ENCODE measurements around the gene FBRSL1.

DNA sequence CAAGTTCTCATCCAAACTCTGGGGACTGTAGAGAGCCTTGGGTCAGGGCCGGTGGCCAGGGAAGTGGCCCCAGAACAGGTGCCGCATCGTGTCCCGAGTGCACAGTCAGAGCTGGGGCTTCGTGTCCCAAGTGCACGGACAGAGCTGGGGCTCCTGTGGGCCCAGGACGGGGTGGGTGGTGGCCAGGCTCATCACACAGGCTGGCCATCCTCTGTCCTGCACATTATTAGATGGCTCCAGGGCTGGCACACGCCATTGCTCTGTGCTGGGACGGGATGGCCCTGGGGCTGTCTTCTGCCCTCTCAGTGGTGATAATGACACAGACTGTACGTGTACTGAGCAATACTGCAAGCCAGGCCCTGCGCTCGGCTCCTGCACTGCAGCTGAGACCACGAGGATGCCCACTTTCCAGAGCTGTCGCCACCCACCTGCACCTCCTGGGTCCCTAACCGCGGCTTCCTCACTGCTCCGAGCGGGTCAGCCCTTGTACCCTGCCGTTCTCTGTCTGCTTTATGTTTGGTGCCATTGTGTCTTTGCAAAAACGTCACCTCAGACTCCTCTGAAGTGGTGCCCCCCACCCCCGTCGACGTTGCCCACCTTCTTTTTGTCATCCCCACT is 1.9 kb downstream of the FBRSL1 start:
- TF ChIP-seq, protein P1, sequence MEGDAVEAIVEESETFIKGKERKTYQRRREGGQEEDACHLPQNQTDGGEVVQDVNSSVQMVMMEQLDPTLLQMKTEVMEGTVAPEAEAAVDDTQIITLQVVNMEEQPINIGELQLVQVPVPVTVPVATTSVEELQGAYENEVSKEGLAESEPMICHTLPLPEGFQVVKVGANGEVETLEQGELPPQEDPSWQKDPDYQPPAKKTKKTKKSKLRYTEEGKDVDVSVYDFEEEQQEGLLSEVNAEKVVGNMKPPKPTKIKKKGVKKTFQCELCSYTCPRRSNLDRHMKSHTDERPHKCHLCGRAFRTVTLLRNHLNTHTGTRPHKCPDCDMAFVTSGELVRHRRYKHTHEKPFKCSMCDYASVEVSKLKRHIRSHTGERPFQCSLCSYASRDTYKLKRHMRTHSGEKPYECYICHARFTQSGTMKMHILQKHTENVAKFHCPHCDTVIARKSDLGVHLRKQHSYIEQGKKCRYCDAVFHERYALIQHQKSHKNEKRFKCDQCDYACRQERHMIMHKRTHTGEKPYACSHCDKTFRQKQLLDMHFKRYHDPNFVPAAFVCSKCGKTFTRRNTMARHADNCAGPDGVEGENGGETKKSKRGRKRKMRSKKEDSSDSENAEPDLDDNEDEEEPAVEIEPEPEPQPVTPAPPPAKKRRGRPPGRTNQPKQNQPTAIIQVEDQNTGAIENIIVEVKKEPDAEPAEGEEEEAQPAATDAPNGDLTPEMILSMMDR (IDR thresholded peaks at IDR 0.05; ENCODE audit: low read length) = no peak
- no peak for TF ChIP-seq EZH2phosphoT487 (IDR thresholded peaks at IDR 0.05; ENCODE audit: low read length)
